ENCODE results near the gene DYNLT4. TPM values are rescaled to one million over a fixed set of nuclear protein-coding genes. Genes with fewer than 3 reads are reported as not detected.

The DYNLT4 gene
- total RNA-seq, 1 donor: 0.36 TPM

GRCh38 chr1:44808938-44809917 is 2.1 kb upstream of the DYNLT4 start:
- peaks cover 75% of the 10 kb centered on the region for H3K4me1 ChIP-seq (ENCODE audit: insufficient read depth, low read length)

GRCh38 chr1:44808063-44808937 is 1.1 kb upstream of the DYNLT4 start, which contains the start of gene BTBD19:
Gene BTBD19, plus strand, starts transcription at chr1:44808523. Its CDS starts 298 bp downstream, at chr1:44808821.
- no peak for TF ChIP-seq CTCF (IDR thresholded peaks at IDR 0.05; ENCODE audit: extremely low read depth, low read depth, low read length)
- no peaks in the 10 kb centered on the region for H3K9me3 ChIP-seq (ENCODE audit: low read depth, low read length)
- DNase-seq (ENCODE audit: insufficient read length, low spot score, missing footprints): peak; percentile 99
- peak within 1 kb of the TSS; percentile 74 for H2AFZ ChIP-seq (ENCODE audit: low read length)
- peaks cover 48% of the 10 kb centered on the region for H3K36me3 ChIP-seq (ENCODE audit: insufficient read depth, low read length)
- H3K79me2 ChIP-seq (ENCODE audit: insufficient read depth, low read length): peaks cover 38% of the 10 kb centered on the region
- peaks cover 70% of the 10 kb centered on the region for H3K4me1 ChIP-seq (ENCODE audit: insufficient read depth, low read length)
- H3K27ac ChIP-seq (ENCODE audit: low read depth, low read length): peak within 1 kb of the TSS; percentile 99
- peak within 1 kb of the TSS; percentile 55 for H3K4me3 ChIP-seq (ENCODE audit: insufficient read depth, low read length)
- no peaks in the 10 kb centered on the region for H3K27me3 ChIP-seq (ENCODE audit: insufficient read depth, low read length)
- H4K20me1 ChIP-seq (ENCODE audit: insufficient read depth, low read length): peaks cover 5% of the 10 kb centered on the region
- H3K4me2 ChIP-seq (ENCODE audit: insufficient read depth, low read length): peak within 1 kb of the TSS; percentile 56

More at GRCh38 chr1:44808938-44809917, 2.1 kb upstream of the DYNLT4 start:
- Histone ChIP-seq H3K79me2 (ENCODE audit: insufficient read depth, low read length) (peaks cover 29% of the 10 kb centered on the region), H3K4me3 (ENCODE audit: insufficient read depth, low read length) (peak overlapping the region; percentile 55), H3K27ac (ENCODE audit: low read depth, low read length) (peak overlapping the region; percentile 99), H3K36me3 (ENCODE audit: insufficient read depth, low read length) (peaks cover 38% of the 10 kb centered on the region), H3K9me3 (ENCODE audit: low read depth, low read length) (no peaks in the 10 kb centered on the region), H3K27me3 (ENCODE audit: insufficient read depth, low read length) (no peaks in the 10 kb centered on the region), H2AFZ (ENCODE audit: low read length) (no peak overlapping the region), H4K20me1 (ENCODE audit: insufficient read depth, low read length) (peaks cover 2% of the 10 kb centered on the region), H3K4me2 (ENCODE audit: insufficient read depth, low read length) (peak overlapping the region; percentile 56)
- no peak for TF ChIP-seq CTCF (IDR thresholded peaks at IDR 0.05; ENCODE audit: extremely low read depth, low read depth, low read length)
- peak; percentile 94 for DNase-seq (ENCODE audit: insufficient read length, low spot score, missing footprints)

- peaks cover 9% of the 10 kb centered on the region for H4K20me1 ChIP-seq (ENCODE audit: insufficient read depth, low read length)
- peak overlapping the region; percentile 56 for H3K4me2 ChIP-seq (ENCODE audit: insufficient read depth, low read length)
- peaks cover 51% of the 10 kb centered on the region for H3K36me3 ChIP-seq (ENCODE audit: insufficient read depth, low read length)
- H3K79me2 ChIP-seq (ENCODE audit: insufficient read depth, low read length): peaks cover 46% of the 10 kb centered on the region
- TF ChIP-seq CTCF (IDR thresholded peaks at IDR 0.05; ENCODE audit: extremely low read depth, low read depth, low read length): no peak
- peak; percentile 100 for DNase-seq (ENCODE audit: insufficient read length, low spot score, missing footprints)
- peaks cover 76% of the 10 kb centered on the region for H3K4me1 ChIP-seq (ENCODE audit: insufficient read depth, low read length)
- peak overlapping the region; percentile 74 for H2AFZ ChIP-seq (ENCODE audit: low read length)
- no peaks in the 10 kb centered on the region for H3K9me3 ChIP-seq (ENCODE audit: low read depth, low read length)
- H3K27ac ChIP-seq (ENCODE audit: low read depth, low read length): peak overlapping the region; percentile 99
- H3K27me3 ChIP-seq (ENCODE audit: insufficient read depth, low read length): no peaks in the 10 kb centered on the region
- peak overlapping the region; percentile 55 for H3K4me3 ChIP-seq (ENCODE audit: insufficient read depth, low read length)
Measured at GRCh38 chr1:44807364-44808062, 362 bp upstream of the DYNLT4 start.
